CD14-positive monocyte (primary cell): ENCODE measurements around the gene ACHE. TPM values are rescaled to one million over a fixed set of nuclear protein-coding genes. Genes with fewer than 3 reads are reported as not detected.

ENCODE experiments used
- DNase-seq, 3 donors: peaks; one replicate each; pipeline ENCODE4 v3.0.0-alpha.2; 2011 to 2022
- H2AFZ ChIP-seq: 2 replicates; pipeline ENCODE4 v1.6.0; 2012; ENCODE audit warnings: mild to moderate bottlenecking, low read depth, low read length, inconsistent platforms; ENCODE audit not compliant: insufficient read depth, poor library complexity, severe bottlenecking
- H3K27ac ChIP-seq, 2 donors: 1 replicate in 1 of 2; 2 replicates in 1 of 2; pipeline ENCODE4 v1.5.1; 2012 to 2013; ENCODE audit warnings: low read length in 2 of 2, control low read depth in 1 of 2, inconsistent platforms in 1 of 2, low read depth in 1 of 2, mild to moderate bottlenecking in 1 of 2
- H3K27me3 ChIP-seq, 2 donors: one replicate each; pipeline versions ENCODE4 v1.6.0 to v1.6.1; 2011 to 2013; ENCODE audit warnings: low read length in 2 of 2; ENCODE audit not compliant: control insufficient read depth in 2 of 2, insufficient read depth in 2 of 2
- H3K36me3 ChIP-seq, 2 donors: replicated peaks in 1 of 2; 1 replicate in 1 of 2; 2 replicates in 1 of 2; pipeline versions ENCODE4 v1.5.1 to v1.6.1; 2012 to 2013; ENCODE audit warnings: low read length in 2 of 2, control low read depth in 1 of 2, inconsistent platforms in 1 of 2, mild to moderate bottlenecking in 1 of 2; ENCODE audit not compliant: insufficient read depth in 2 of 2, control insufficient read depth in 1 of 2
- H3K4me1 ChIP-seq, 2 donors: 1 replicate in 1 of 2; 2 replicates in 1 of 2; pipeline versions ENCODE4 v1.5.1 to v1.6.1; 2012 to 2013; ENCODE audit warnings: low read length in 2 of 2, control low read depth in 1 of 2, inconsistent platforms in 1 of 2, mild to moderate bottlenecking in 1 of 2, moderate library complexity in 1 of 2; ENCODE audit not compliant: insufficient read depth in 2 of 2, control insufficient read depth in 1 of 2
- H3K4me2 ChIP-seq: replicated peaks from 2 replicates; pipeline ENCODE3; 2012; ENCODE audit warnings: low read length, moderate library complexity, mild to moderate bottlenecking; ENCODE audit not compliant: poor library complexity, severe bottlenecking; ENCODE audit errors: extremely low read depth
- H3K4me3 ChIP-seq, 3 experiments: fragments of 200-600 bp in 1 of 3; sonication (generic) in 1 of 3; replicated peaks in 1 of 3; 1 replicate in 2 of 3; 2 replicates in 1 of 3; pipeline ENCODE4 v1.5.1; 2011 to 2013; ENCODE audit warnings: low read length in 3 of 3, mild to moderate bottlenecking in 3 of 3, control low read depth in 2 of 3, low read depth in 2 of 3, inconsistent platforms in 1 of 3, moderate library complexity in 1 of 3
- H3K79me2 ChIP-seq: 2 replicates; pipeline ENCODE4 v1.6.0; 2012; ENCODE audit warnings: mild to moderate bottlenecking, control low read depth, inconsistent platforms, low read length, moderate library complexity; ENCODE audit not compliant: insufficient read depth
- H3K9ac ChIP-seq: 2 replicates; pipeline ENCODE4 v1.6.0; 2017; ENCODE audit warnings: low read length, mild to moderate bottlenecking; ENCODE audit not compliant: insufficient read depth, poor library complexity, severe bottlenecking
- H3K9me3 ChIP-seq, 2 donors: replicated peaks in 1 of 2; 1 replicate in 1 of 2; 2 replicates in 1 of 2; pipeline versions ENCODE4 v1.5.1 to v1.6.1; 2012 to 2013; ENCODE audit warnings: low read length in 2 of 2, control low read depth in 1 of 2; ENCODE audit not compliant: control insufficient read depth in 1 of 2, insufficient read depth in 1 of 2
- H4K20me1 ChIP-seq: 2 replicates; pipeline ENCODE4 v1.6.0; 2012; ENCODE audit warnings: mild to moderate bottlenecking, low read length, control low read depth, moderate library complexity; ENCODE audit not compliant: insufficient read depth
- H3K27ac Mint-ChIP-seq, 7 donors: one replicate each; pipeline ENCODE4 v1.8.0; 2020; ENCODE audit warnings: mild to moderate bottlenecking in 7 of 7, mixed read lengths in 7 of 7, moderate library complexity in 6 of 7, inconsistent platforms in 2 of 7
- H3K27me3 Mint-ChIP-seq, 3 donors: one replicate each; pipeline ENCODE4 v1.8.0; 2021 to 2022; ENCODE audit warnings: low read depth in 3 of 3, mild to moderate bottlenecking in 3 of 3, mixed read lengths in 3 of 3, moderate library complexity in 3 of 3, inconsistent platforms in 1 of 3
- H3K36me3 Mint-ChIP-seq, 2 donors: one replicate each; pipeline ENCODE4 v1.8.0; 2020; ENCODE audit warnings: mixed read lengths in 2 of 2, inconsistent platforms in 1 of 2, mild to moderate bottlenecking in 1 of 2
- H3K4me1 Mint-ChIP-seq: one replicate; pipeline ENCODE4 v1.8.0; 2020; ENCODE audit warnings: mild to moderate bottlenecking, mixed read lengths
- H3K4me3 Mint-ChIP-seq, 2 donors: one replicate each; pipeline ENCODE4 v1.8.0; 2020; ENCODE audit warnings: mild to moderate bottlenecking in 2 of 2, mixed read lengths in 2 of 2, moderate library complexity in 1 of 2
- H3K9me3 Mint-ChIP-seq, 7 donors: one replicate each; pipeline ENCODE4 v1.8.0; 2020 to 2022; ENCODE audit warnings: mixed read lengths in 7 of 7, mild to moderate bottlenecking in 6 of 7, moderate library complexity in 6 of 7, inconsistent platforms in 2 of 7
- WGBS: methylation state at CpG from one replicate; pipeline ENCODE4 v1.1.5; 2013; ENCODE audit warnings: missing lambda C conversion rate; ENCODE audit not compliant: insufficient coverage; 5-methylcytosine and 5-hydroxymethylcytosine counted together
- intact Hi-C, 2 donors: fragments of 100-400 bp; cut with micrococcal nuclease; formaldehyde crosslinking; loops; one replicate each; pipeline versions ENCODE4 v1.15.0 to v1.15.1; 2023
- polyA plus RNA-seq, 3 donors: library from polyadenylated mRNA; depleted of rRNA in 1 of 3; unstranded in 2 of 3; stranded (reverse) in 1 of 3; fragments of 300-500 nt in 2 of 3; fragments of >200 nt in 1 of 3; fragmentation: Illumina TruSeq in 2 of 3; gene quantifications; 1 replicate in 2 of 3; 2 replicates in 1 of 3; pipeline ENCODE4 v1.2.3, GENCODE V29; 2012 to 2021
- TF ChIP-seq, protein P1 (sequence below): fragments of 200-600 bp; IDR thresholded peaks from one replicate; pipeline ENCODE4 v1.8.0; 2022; ENCODE audit warnings: antibody characterized with exemption, mild to moderate bottlenecking

ACHE gene
- polyA plus RNA-seq, 3 donors, result 0.19 TPM; not detected in 2

DNA sequence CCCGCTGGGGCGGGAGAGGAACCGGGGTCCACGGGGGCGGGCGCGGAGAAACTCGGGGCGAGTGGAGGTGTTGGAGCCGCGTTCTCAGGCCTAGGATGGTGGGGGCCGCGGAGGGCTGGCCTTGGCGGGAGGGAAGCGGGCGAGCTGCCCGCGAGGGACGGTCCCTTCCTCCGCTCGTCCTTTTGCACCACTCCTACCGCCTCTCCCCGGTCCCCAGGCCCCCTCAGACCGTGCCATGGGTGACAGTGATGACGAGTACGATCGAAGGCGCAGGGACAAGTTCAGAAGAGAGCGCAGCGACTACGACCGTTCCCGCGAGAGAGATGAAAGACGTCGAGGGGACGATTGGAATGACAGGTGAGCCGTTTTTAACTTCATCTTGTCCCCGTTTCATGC lies 20.3 kb downstream of the ACHE start:
- H3K9me3 Mint-ChIP-seq, result peaks cover 0 to 5% (median 0%) of the 10 kb centered on the region in 7 donors
- Histone ChIP-seq H2AFZ (peak overlapping the region; percentile 94), H3K36me3 (peaks cover 5 to 29% of the 10 kb centered on the region in 2 donors), H4K20me1 (peaks cover 51% of the 10 kb centered on the region), H3K4me2 (peak overlapping the region; percentile 95), H3K79me2 (peaks cover 53% of the 10 kb centered on the region), H3K9ac (peak overlapping the region; percentile 90), H3K4me1 (peaks cover 22 to 31% of the 10 kb centered on the region in 2 donors), H3K27me3 (no peaks in the 10 kb centered on the region), H3K9me3 (no peaks in the 10 kb centered on the region), H3K4me3 (peak overlapping the region; percentile 68 to 98 (median 76)), H3K27ac (peak overlapping the region; percentile 79 to 94)
- no peak for DNase-seq
- 1% methylated on average over 24 of the region's 39 CpGs for whole genome bisulfite sequencing
- H3K36me3 Mint-ChIP-seq, result peaks cover 49 to 56% of the 10 kb centered on the region in 2 donors
- intact Hi-C loops, result loop anchor here in 1 of 2 donors (1.0 kb wide), 1 partner anchor 12 kb away; no protein-coding TSS in a partner anchor
- peak overlapping the region; percentile 97 for H3K4me3 Mint-ChIP-seq
- peak overlapping the region; percentile 92 to 98 (median 95) for H3K27ac Mint-ChIP-seq
- TF ChIP-seq, protein P1, sequence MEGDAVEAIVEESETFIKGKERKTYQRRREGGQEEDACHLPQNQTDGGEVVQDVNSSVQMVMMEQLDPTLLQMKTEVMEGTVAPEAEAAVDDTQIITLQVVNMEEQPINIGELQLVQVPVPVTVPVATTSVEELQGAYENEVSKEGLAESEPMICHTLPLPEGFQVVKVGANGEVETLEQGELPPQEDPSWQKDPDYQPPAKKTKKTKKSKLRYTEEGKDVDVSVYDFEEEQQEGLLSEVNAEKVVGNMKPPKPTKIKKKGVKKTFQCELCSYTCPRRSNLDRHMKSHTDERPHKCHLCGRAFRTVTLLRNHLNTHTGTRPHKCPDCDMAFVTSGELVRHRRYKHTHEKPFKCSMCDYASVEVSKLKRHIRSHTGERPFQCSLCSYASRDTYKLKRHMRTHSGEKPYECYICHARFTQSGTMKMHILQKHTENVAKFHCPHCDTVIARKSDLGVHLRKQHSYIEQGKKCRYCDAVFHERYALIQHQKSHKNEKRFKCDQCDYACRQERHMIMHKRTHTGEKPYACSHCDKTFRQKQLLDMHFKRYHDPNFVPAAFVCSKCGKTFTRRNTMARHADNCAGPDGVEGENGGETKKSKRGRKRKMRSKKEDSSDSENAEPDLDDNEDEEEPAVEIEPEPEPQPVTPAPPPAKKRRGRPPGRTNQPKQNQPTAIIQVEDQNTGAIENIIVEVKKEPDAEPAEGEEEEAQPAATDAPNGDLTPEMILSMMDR, result no peak
- H3K4me1 Mint-ChIP-seq, result peaks cover 33% of the 10 kb centered on the region
- H3K27me3 Mint-ChIP-seq, result peaks cover 0 to 8% (median 0%) of the 10 kb centered on the region in 3 donors

DNA sequence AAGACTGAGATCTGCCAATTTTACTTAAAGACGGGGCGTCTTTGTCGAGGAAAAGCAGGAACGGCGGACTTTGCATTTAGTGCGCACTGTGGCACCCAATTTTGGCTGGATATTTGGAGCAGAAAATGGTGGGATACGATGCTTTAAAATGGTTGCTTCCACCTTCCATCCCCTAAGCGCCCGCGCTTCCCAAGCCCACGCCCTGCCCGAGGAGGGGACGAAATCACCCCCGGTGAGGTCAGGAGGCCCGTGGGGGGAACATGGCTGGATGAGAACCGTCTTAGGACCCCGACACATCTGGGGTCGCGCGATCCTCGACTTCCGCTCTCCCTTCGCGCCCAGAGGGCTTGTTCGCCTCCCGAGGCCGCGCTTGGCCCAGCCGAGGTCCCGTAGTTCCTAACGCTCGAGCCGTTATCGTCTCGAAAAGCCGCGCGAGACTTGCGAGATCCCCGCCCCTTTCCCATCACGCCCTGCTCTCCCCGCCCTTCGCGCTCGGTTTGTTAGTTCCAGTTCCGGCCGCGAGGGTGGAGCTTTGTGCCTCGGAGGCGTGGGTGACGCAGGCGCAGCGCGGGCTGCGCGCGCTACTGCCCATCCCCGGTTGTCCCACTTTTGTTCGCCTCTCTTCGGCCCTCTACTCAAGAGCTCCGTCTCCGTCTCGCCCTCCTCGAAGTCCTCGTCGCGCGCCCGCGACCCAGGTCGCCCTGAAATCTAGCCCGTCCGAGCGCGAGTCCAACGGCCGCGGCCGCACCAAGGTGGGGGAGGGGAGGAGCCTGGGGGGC lies 20.9 kb downstream of the ACHE start, which contains the start of gene SRRT:
SRRT (plus strand) TSS at position 527 of the 779 bp plus-strand sequence. CDS start 488 bp downstream, outside the sequence.
- no peaks in the 10 kb centered on the region for H3K9me3 ChIP-seq
- peaks cover 1 to 23% of the 10 kb centered on the region in 2 donors for H3K36me3 ChIP-seq
- H3K9me3 Mint-ChIP-seq, result peaks cover 0 to 5% (median 0%) of the 10 kb centered on the region in 7 donors
- peak within 1 kb of the TSS; percentile 68 to 98 (median 76) for H3K4me3 ChIP-seq
- peak within 1 kb of the TSS; percentile 97 for H3K4me3 Mint-ChIP-seq
- H3K4me2 ChIP-seq, result peak within 1 kb of the TSS; percentile 95
- peak within 1 kb of the TSS; percentile 79 to 94 for H3K27ac ChIP-seq
- H3K27me3 Mint-ChIP-seq, result peaks cover 0 to 8% (median 0%) of the 10 kb centered on the region in 3 donors
- H3K27me3 ChIP-seq, result no peaks in the 10 kb centered on the region
- H3K79me2 ChIP-seq, result peaks cover 48% of the 10 kb centered on the region
- H3K27ac Mint-ChIP-seq, result peak within 1 kb of the TSS; percentile 92 to 98 (median 95)
- peaks cover 22 to 31% of the 10 kb centered on the region in 2 donors for H3K4me1 ChIP-seq
- H4K20me1 ChIP-seq, result peaks cover 45% of the 10 kb centered on the region
- H3K36me3 Mint-ChIP-seq, result peaks cover 45 to 51% of the 10 kb centered on the region in 2 donors
- peaks cover 30% of the 10 kb centered on the region for H3K4me1 Mint-ChIP-seq
- H2AFZ ChIP-seq, result peak within 1 kb of the TSS; percentile 94
- H3K9ac ChIP-seq, result peak within 1 kb of the TSS; percentile 90
- WGBS, result 3% methylated on average over 48 of the region's 79 CpGs
- TF ChIP-seq, protein P1, result peak; percentile 25
- DNase-seq, result peak; percentile 97 to 98 (median 97)
- intact Hi-C loops, result loop anchor here in 1 of 2 donors (1.0 kb wide), 1 partner anchor 13 kb away; no protein-coding TSS in a partner anchor
